Motor neuron (in vitro differentiated cells): Measurements from ENCODE around the gene RBM15. TPM values are rescaled to one million over a fixed set of nuclear protein-coding genes. Genes with fewer than 3 reads are reported as not detected.
A peak's percentile ranks its signal among the peaks of the same experiment; 100 is the strongest.

Source experiments
- ATAC-seq, 8 experiments: fragments of 200-7000 bp; cut with Tn5 transposase; replicated peaks in 6 of 8; 2 replicates each; pipeline ENCODE4 v1.8.0; 2021; ENCODE audit warnings: mild to moderate bottlenecking in 8 of 8, moderate library complexity in 8 of 8
- H3K27ac ChIP-seq, 2 donors: fragments of 250-450 bp; sonication (Bioruptor Pico); 2 replicates each; pipeline ENCODE4 v1.9.0; 2021; ENCODE audit warnings: antibody characterized with exemption in 2 of 2, mild to moderate bottlenecking in 2 of 2, moderate library complexity in 1 of 2
- H3K4me1 ChIP-seq, 2 donors: fragments of 250-450 bp; sonication (Bioruptor Pico); replicated peaks in 1 of 2; 2 replicates each; pipeline ENCODE4 v1.6.1; 2021; ENCODE audit warnings: antibody characterized with exemption in 2 of 2, mild to moderate bottlenecking in 2 of 2, moderate library complexity in 1 of 2
- H3K4me3 ChIP-seq, 5 donors: fragments of 250-450 bp; sonication (Bioruptor Pico); 2 replicates each; pipeline ENCODE4 v1.9.0; 2021; ENCODE audit warnings: antibody characterized with exemption in 5 of 5, mild to moderate bottlenecking in 5 of 5, moderate library complexity in 4 of 5
- WGBS, 10 experiments: fragments of 450-650 bp; shearing (Covaris generic); methylation state at CpG; one replicate each; pipeline ENCODE4 v1.0.0; 2022; 5-methylcytosine and 5-hydroxymethylcytosine counted together
- in situ Hi-C, 9 experiments: fragments of 400-800 bp; cut with MboI; loops; one replicate each; pipeline ENCODE4 v1.15.0; 2021; ENCODE audit warnings: low sequenced_read_pairs in 9 of 9, low pct_unique_long_range_greater_than_20kb in 2 of 9; ENCODE audit not compliant: unreplicated experiment in 9 of 9
- total RNA-seq, 8 experiments: library from RNA; unstranded; fragments of 300-600 nt; gene quantifications; 2 replicates each; pipeline versions ENCODE4 v1.2.3 to v1.2.4, GENCODE V29; 2022

Gene RBM15
- total RNA-seq, 8 experiments from 2014 or later, result 17.9 to 49.7 (median 36.7) TPM

GRCh38 chr1:110308247-110308646 lies 30.9 kb upstream of the RBM15 start:
- in situ Hi-C loops, result loop anchor here in 1 of 9 experiments (25.0 kb wide), 1 partner anchor 96 kb away; the partner anchor contains the start of gene KCNC4
- ATAC-seq, result peak in 2 of 8 experiments; percentile 22 to 28
- no peak overlapping the region for H3K4me3 ChIP-seq
- WGBS, 10 experiments, result 0 to 100% (median 83%) methylated on average over 1 to 3 of the region's 3 CpGs; no CpG with 5 or more reads in 3 of the 10 experiments
- no peak overlapping the region for H3K27ac ChIP-seq
- H3K4me1 ChIP-seq, result peaks cover 0 to 2% of the 10 kb centered on the region in 2 donors

- in situ Hi-C loops, result loop anchor here in 1 of 9 experiments (25.0 kb wide), 1 partner anchor 97 kb away; the partner anchor contains the start of gene KCNC4
- WGBS, 10 experiments, result 50 to 100% (median 100%) methylated on average over 1 of the region's 1 CpG; no CpG with 5 or more reads in 5 of the 10 experiments
- Histone ChIP-seq H3K4me1 (peaks cover 0 to 2% of the 10 kb centered on the region in 2 donors), H3K4me3 (no peak overlapping the region), H3K27ac (no peak overlapping the region)
- ATAC-seq, result no peak
Measured at GRCh38 chr1:110309139-110309538, 30.0 kb upstream of the RBM15 start.

DNA sequence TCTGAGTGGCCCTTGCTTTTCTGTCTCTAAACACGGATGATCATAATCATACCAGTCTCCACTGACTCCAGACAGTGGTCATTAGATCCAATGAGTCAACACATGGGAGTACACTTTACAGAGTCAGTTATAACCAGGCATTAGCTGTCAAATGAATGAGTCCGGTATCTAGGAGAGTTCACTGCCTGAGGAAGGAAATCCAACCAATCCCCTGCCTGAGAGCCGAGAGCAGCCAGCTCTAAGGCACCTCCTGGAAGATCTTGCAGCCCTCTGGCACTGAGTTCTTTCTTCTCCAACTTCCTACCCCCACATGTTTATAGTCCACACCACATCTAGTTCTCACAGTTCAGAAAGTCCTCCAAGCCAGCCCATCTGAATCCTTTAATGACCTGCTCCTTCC lies 29.4 kb upstream of the RBM15 start:
- Histone ChIP-seq H3K4me1 (peaks cover 0 to 2% of the 10 kb centered on the region in 2 donors), H3K4me3 (no peak overlapping the region), H3K27ac (no peak overlapping the region)
- in situ Hi-C loops, result loop anchor here in 8 of 9 experiments (5.0 to 25.0 kb wide), 4 partner anchors 97 to 145 kb away; partner anchors contain the start of genes KCNC4 (in 1 of the 8) and PROK1 (in 1 of the 8)
- ATAC-seq, result peak in 3 of 8 experiments; percentile 17 to 68 (median 61)
- WGBS, 10 experiments, result 0 to 100% (median 78%) methylated on average over 1 to 3 of the region's 3 CpGs; no CpG with 5 or more reads in 4 of the 10 experiments

GRCh38 chr1:110310300-110310699 lies 28.9 kb upstream of the RBM15 start:
- Histone ChIP-seq H3K4me1 (peaks cover 0 to 2% of the 10 kb centered on the region in 2 donors), H3K4me3 (no peak overlapping the region), H3K27ac (no peak overlapping the region)
- no peak for ATAC-seq
- in situ Hi-C loops, result loop anchor here in 8 of 9 experiments (5.0 to 25.0 kb wide), 4 partner anchors 98 to 145 kb away; partner anchors contain the start of genes KCNC4 (in 1 of the 8) and PROK1 (in 1 of the 8)
- WGBS, 10 experiments, result 61 to 95% (median 75%) methylated on average over 3 to 6 of the region's 7 CpGs; no CpG with 5 or more reads in 7 of the 10 experiments

DNA sequence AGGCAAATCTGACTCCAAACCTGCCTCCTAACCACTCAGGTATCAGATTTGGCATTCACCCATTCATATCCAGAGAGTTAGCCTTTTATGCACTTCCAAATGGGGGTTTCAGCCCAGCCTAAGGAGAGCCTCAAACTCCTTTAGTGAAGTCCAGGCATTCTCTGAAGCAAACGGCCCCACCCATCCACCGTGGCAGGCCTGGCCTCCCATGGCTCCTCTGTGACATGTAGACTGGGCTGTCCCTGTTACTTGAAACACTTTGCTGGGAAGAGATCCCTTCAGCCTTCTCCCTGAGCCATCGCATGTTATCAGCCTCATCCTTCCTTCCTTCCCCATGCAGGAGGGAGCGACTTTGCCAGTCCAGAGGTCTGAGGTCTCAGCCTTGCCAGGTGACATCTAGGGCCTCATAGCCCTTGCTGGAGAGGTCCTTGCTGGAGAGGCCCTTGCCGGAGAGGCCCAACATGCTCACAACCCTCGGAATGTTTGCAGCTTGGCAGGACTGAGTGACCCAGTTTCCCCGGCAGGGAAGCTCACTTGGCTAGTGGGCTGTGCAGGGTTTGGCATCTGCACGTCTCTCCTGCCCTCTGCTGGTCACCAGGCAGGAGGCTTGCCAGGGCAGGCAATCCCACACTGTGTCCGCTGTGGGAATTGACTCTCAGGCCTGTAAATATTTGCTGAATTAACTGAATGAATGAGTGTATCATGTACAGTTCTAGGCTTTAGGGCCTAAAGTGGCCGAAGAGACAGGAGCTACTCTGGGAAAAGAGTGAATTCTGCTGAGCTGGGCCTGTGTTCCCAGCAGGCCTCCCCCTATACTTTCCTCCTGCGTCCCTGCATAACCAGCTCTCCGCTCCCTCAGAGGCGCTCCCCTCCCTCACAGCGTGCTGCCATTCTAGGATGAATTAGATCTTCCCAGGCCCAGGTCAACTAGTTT lies 26.7 kb upstream of the RBM15 start:
- Histone ChIP-seq H3K27ac (no peak overlapping the region), H3K4me3 (no peak overlapping the region), H3K4me1 (peaks cover 0 to 2% of the 10 kb centered on the region in 2 donors)
- WGBS, 10 experiments, result 0 to 66% (median 41%) methylated on average over 1 to 10 of the region's 14 CpGs
- peak; percentile 88 to 100 (median 100) for ATAC-seq
- in situ Hi-C loops, result loop anchor here in 8 of 9 experiments (5.0 to 25.0 kb wide), 4 partner anchors 100 to 142 kb away; partner anchors contain the start of genes KCNC4 (in 1 of the 8) and PROK1 (in 1 of the 8)

GRCh38 chr1:110316735-110317134 lies 22.4 kb upstream of the RBM15 start:
- no peak overlapping the region for H3K27ac ChIP-seq
- no peak overlapping the region for H3K4me3 ChIP-seq
- WGBS, 10 experiments, result 33 to 100% (median 81%) methylated on average over 1 to 2 of the region's 2 CpGs
- in situ Hi-C loops, result loop anchor here in 5 of 9 experiments (10.0 to 25.0 kb wide), 3 partner anchors 104 to 138 kb away; partner anchors contain the start of genes KCNC4 (in 1 of the 5) and PROK1 (in 1 of the 5)
- peaks cover 0 to 2% of the 10 kb centered on the region in 2 donors for H3K4me1 ChIP-seq
- ATAC-seq, result no peak

GRCh38 chr1:110318046-110318445 lies 21.1 kb upstream of the RBM15 start:
- in situ Hi-C loops, result loop anchor here in 5 of 9 experiments (10.0 to 25.0 kb wide), 3 partner anchors 106 to 137 kb away; partner anchors contain the start of genes KCNC4 (in 1 of the 5) and PROK1 (in 1 of the 5)

DNA sequence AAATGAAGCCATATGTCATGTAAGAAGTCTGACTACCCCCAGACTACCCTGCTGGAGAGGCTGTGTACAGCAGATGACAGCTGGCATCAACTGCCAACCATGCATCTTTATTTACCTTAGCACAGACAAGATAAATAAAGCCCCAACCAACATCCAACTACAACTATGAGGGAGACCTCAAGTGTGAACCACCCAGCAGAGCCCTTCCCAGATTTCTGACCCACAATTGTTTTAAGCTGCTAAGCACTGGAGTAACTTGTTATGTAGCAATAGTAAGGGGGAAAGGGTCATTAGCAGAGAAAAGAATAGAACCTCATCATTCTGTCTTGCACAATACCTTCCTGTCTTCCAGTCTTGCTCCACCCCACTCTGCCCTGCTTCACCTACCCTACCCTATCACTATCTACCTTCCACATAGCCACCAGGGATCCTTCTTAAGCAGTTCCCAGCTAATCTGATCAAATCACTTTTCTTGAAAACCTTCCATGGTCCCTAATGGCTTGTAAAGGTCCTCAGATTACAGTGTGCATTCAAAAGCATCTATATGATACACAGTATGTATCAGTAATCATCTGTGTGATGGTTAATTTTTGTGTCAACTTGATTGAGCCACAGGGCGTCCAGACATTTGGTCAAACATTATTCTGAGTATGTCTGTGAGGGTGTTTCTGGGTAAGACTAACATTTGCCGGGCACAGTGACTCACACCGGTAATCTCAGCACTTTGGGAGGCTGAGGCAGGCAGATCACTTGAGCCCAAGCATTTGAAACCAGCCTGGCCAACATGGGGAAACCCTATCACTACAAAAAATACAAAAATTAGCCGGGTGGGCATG lies 19.6 kb upstream of the RBM15 start:
- Histone ChIP-seq H3K4me3 (no peak overlapping the region), H3K27ac (no peak overlapping the region), H3K4me1 (no peaks in the 10 kb centered on the region)
- ATAC-seq, result no peak
- in situ Hi-C loops, result loop anchor here in 5 of 9 experiments (10.0 to 25.0 kb wide), 3 partner anchors 107 to 135 kb away; partner anchors contain the start of genes KCNC4 (in 1 of the 5) and PROK1 (in 1 of the 5)
- 0 to 80% (median 50%) methylated on average over 1 to 4 of the region's 4 CpGs for WGBS, 10 experiments

More at GRCh38 chr1:110318046-110318445, 21.1 kb upstream of the RBM15 start:
- Histone ChIP-seq H3K4me3 (no peak overlapping the region), H3K27ac (no peak overlapping the region), H3K4me1 (no peaks in the 10 kb centered on the region)
- WGBS, 10 experiments, result 11 to 88% (median 65%) methylated on average over 1 to 4 of the region's 4 CpGs; no CpG with 5 or more reads in 2 of the 10 experiments
- ATAC-seq, result no peak

DNA sequence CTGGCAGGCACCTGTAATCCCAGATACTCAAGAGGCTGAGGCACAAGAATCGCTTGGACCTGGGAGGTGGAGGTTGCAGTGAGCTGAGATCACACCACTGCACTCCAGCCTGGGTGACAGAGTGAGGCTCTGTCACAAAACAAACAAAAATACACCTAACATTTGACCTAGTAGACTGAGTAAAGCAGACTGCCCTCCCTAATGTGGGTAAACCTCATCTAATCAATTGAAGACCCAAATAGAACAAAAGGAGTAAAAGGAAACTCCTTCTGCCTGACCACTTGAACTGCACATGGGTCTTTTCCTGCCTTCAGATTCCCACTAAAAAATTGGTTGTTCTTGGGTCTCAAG lies 19.0 kb upstream of the RBM15 start:
- ATAC-seq, result no peak
- Histone ChIP-seq H3K4me3 (no peak overlapping the region), H3K27ac (no peak overlapping the region), H3K4me1 (no peaks in the 10 kb centered on the region)
- in situ Hi-C loops, result loop anchor here in 1 of 9 experiments (25.0 kb wide), 1 partner anchor 108 kb away; the partner anchor contains the start of gene KCNC4
- 67 to 92% (median 80%) methylated on average over 1 of the region's 1 CpG; no CpG with 5 or more reads in 7 of the 10 experiments for WGBS, 10 experiments

DNA sequence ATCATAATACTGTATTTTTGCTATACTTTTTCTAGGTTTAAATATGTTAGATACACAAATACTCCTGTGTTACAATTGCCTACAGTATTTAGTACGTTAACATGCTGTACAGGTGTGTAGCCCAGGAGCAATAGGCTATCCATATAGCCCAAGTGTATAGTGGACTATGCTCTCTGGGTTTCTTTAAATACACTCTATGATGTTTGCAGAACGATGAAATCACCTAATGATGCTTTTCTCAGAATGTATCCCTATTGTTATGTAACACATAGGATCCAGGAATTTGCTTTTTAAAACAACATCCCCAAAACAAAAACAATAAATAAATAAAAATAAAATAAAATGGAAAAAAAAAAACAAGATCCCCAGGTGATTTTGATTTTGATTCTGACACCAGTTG lies 18.1 kb upstream of the RBM15 start:
- Histone ChIP-seq H3K27ac (no peak overlapping the region), H3K4me3 (no peak overlapping the region), H3K4me1 (no peaks in the 10 kb centered on the region)
- in situ Hi-C loops, result loop anchor here in 1 of 9 experiments (25.0 kb wide), 1 partner anchor 109 kb away; the partner anchor contains the start of gene KCNC4
- no peak for ATAC-seq
- WGBS, 10 experiments, result 6 to 100% (median 78%) methylated on average over 1 to 2 of the region's 2 CpGs; no CpG with 5 or more reads in 3 of the 10 experiments

DNA sequence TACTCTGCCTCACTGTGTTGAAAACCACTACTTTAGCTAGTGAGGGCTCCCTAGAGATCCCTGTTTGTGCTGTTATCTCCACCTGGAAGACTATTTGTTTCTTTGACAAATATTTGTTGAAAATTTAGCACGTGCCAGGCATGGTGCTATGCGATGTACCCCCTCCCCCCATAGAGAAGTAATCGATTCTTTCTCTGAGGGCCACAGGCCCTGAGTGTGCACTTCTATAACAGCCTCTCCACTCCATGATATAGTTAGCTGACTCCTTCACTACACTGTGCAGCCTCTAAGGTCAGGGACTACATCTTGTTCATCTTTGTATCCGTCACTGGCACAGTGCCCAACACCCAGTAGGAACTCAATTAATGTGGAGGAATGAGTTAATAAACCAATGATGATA lies 17.3 kb upstream of the RBM15 start:
- Histone ChIP-seq H3K4me1 (no peaks in the 10 kb centered on the region), H3K4me3 (no peak overlapping the region), H3K27ac (no peak overlapping the region)
- WGBS, 10 experiments, result 10 to 97% (median 82%) methylated on average over 1 to 4 of the region's 4 CpGs
- no peak for ATAC-seq
- in situ Hi-C loops, result loop anchor here in 1 of 9 experiments (25.0 kb wide), 1 partner anchor 110 kb away; the partner anchor contains the start of gene KCNC4

DNA sequence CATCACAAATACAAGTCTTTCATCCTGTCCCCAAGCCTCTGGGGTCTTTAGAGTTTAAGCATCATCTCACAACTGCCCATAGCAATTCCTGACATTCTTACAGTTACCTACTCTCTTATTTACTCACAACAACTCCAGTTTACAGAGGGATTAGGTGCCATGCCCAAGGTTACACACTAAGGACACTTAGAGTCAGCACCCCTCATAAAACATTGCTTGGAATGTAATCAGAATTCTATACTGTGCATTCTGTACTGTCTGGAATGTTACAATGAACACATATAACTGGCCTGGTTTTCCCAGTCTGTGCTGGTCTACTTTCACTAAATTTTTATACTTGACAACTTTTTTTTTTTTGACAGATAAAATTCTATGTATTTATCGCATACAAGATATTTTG lies 14.5 kb upstream of the RBM15 start:
- no peaks in the 10 kb centered on the region for H3K4me1 ChIP-seq
- WGBS, 10 experiments, result 33 to 100% (median 91%) methylated on average over 1 of the region's 1 CpG
- ATAC-seq, result no peak
- no peak overlapping the region for H3K4me3 ChIP-seq
- in situ Hi-C loops, result loop anchor here in 2 of 9 experiments (25.0 kb wide), 2 partner anchors 112 to 287 kb away; partner anchors contain the start of genes KCNC4 (in 1 of the 2) and STRIP1 (in 1 of the 2)
- H3K27ac ChIP-seq, result no peak overlapping the region
